A673 (cell line): ENCODE results near the gene CAMTA2. TPM values are rescaled to one million over a fixed set of nuclear protein-coding genes. Genes with fewer than 3 reads are reported as not detected.

ENCODE experiments used
- BruUV-seq: library from RNA; stranded (reverse); fragments of 400-500 nt; replicated peaks from 2 replicates; lab custom pipeline; 2021; lab: Mats Ljungman, UMichigan
- CTCF ChIA-PET: fragments of 300-600 bp; sonication (Branson Sonifier 250); formaldehyde crosslinking; loops from one replicate; lab custom pipeline; 2022; ENCODE audit warnings: antibody characterized with exemption; lab: Charles Lee
- POLR2A ChIA-PET: fragments of 300-600 bp; sonication (Branson Sonifier 250); formaldehyde crosslinking; loops from one replicate; lab custom pipeline; 2022; ENCODE audit warnings: antibody characterized with exemption; ENCODE audit not compliant: low non-redundant PET; lab: Charles Lee
- DNase-seq: peaks from one replicate; pipeline ENCODE4 v3.0.0-alpha.2; 2015; ENCODE audit warnings: low spot score
- H3K27ac ChIP-seq: fragments of 200-600 bp; sonication (generic); 2 replicates; pipeline ENCODE4 v1.5.1; 2016; ENCODE audit warnings: mixed run types, low read depth, mild to moderate bottlenecking, mixed read lengths, antibody characterized with exemption, low read length; ENCODE audit not compliant: poor library complexity, severe bottlenecking
- H3K27me3 ChIP-seq: fragments of 200-600 bp; sonication (generic); replicated peaks from 2 replicates; pipeline ENCODE4 v1.6.1; 2017; ENCODE audit warnings: mixed run types, low read depth, mild to moderate bottlenecking, mixed read lengths, antibody characterized with exemption, low read length; ENCODE audit not compliant: insufficient read depth, poor library complexity
- H3K36me3 ChIP-seq: fragments of 200-600 bp; sonication (generic); 2 replicates; pipeline ENCODE4 v1.6.1; 2016; ENCODE audit warnings: mixed run types, mild to moderate bottlenecking, mixed read lengths, antibody characterized with exemption, low read length; ENCODE audit not compliant: insufficient read depth, poor library complexity, severe bottlenecking
- H3K4me1 ChIP-seq: fragments of 200-600 bp; sonication (generic); 2 replicates; pipeline ENCODE4 v1.6.1; 2017; ENCODE audit warnings: mixed run types, mild to moderate bottlenecking, mixed read lengths, antibody characterized with exemption, low read length; ENCODE audit not compliant: insufficient read depth, poor library complexity, severe bottlenecking
- H3K4me3 ChIP-seq: fragments of 200-600 bp; sonication (generic); 2 replicates; pipeline ENCODE4 v1.5.1; 2016; ENCODE audit warnings: low read depth, mixed run types, mild to moderate bottlenecking, mixed read lengths, low read length; ENCODE audit not compliant: poor library complexity, severe bottlenecking
- H3K9me3 ChIP-seq: fragments of 200-600 bp; sonication (generic); 2 replicates; pipeline ENCODE4 v1.6.1; 2016; ENCODE audit warnings: mixed run types, low read depth, mild to moderate bottlenecking, mixed read lengths, antibody characterized with exemption, low read length; ENCODE audit not compliant: poor library complexity, severe bottlenecking
- CTCF ChIP-seq: fragments of 300-800, 200-600 bp; sonication (generic); conservative IDR thresholded peaks from 2 replicates; pipeline ENCODE4 v1.5.1; 2017; ENCODE audit warnings: low read depth, mild to moderate bottlenecking, antibody characterized with exemption, low read length, moderate library complexity, mixed read lengths
- EZH2 ChIP-seq: fragments of 200-600 bp; sonication (generic); IDR thresholded peaks from 2 replicates; pipeline ENCODE4 v1.6.1; 2017; ENCODE audit warnings: borderline replicate concordance, low read depth, mild to moderate bottlenecking, mixed read lengths, antibody characterized with exemption, low read length; ENCODE audit not compliant: poor library complexity, severe bottlenecking
- intact Hi-C: fragments of 100-400 bp; cut with micrococcal nuclease; formaldehyde crosslinking; loops from one replicate; pipeline ENCODE4 v1.10.0; 2022; ENCODE audit not compliant: unreplicated experiment
- total RNA-seq: library from RNA; stranded (reverse); gene quantifications from 2 replicates; pipeline ENCODE4 v1.2.3, GENCODE V29; 2021

The CAMTA2 gene
- total RNA-seq, 1 experiment from 2014 or later = 16.3 TPM

GRCh38 chr17:4973256-4974114 lies 14.0 kb downstream of the CAMTA2 start:
- Histone ChIP-seq H3K4me1 (peaks cover 9% of the 10 kb centered on the region), H3K9me3 (no peaks in the 10 kb centered on the region), H3K36me3 (peaks cover 2% of the 10 kb centered on the region), H3K27me3 (no peaks in the 10 kb centered on the region), H3K4me3 (no peak overlapping the region), H3K27ac (no peak overlapping the region)
- TF ChIP-seq CTCF = no peak
- TF ChIP-seq EZH2 = no peak
- BruUV-seq = no TSS peak
- ChIA-PET POLR2A (no interaction called here), CTCF (no interaction called here)
- no peak for DNase-seq
- intact Hi-C loops = no loop called here

GRCh38 chr17:4972752-4973151 lies 14.7 kb downstream of the CAMTA2 start:
- Histone ChIP-seq H3K36me3 (no peaks in the 10 kb centered on the region), H3K27me3 (no peaks in the 10 kb centered on the region), H3K4me1 (peaks cover 11% of the 10 kb centered on the region), H3K9me3 (no peaks in the 10 kb centered on the region), H3K27ac (no peak overlapping the region), H3K4me3 (no peak overlapping the region)
- POLR2A ChIA-PET = no interaction called here
- TF ChIP-seq CTCF = no peak
- no peak for TF ChIP-seq EZH2
- no TSS peak for BruUV-seq
- intact Hi-C loops = no loop called here
- DNase-seq = no peak
- CTCF ChIA-PET = no interaction called here

GRCh38 chr17:4972322-4972721 lies 15.2 kb downstream of the CAMTA2 start:
- TF ChIP-seq EZH2 (no peak), CTCF (no peak)
- intact Hi-C loops = no loop called here
- no peaks in the 10 kb centered on the region for H3K36me3 ChIP-seq
- no peak for DNase-seq
- peaks cover 11% of the 10 kb centered on the region for H3K4me1 ChIP-seq
- no peak overlapping the region for H3K4me3 ChIP-seq
- POLR2A ChIA-PET = no interaction called here
- H3K27me3 ChIP-seq = no peaks in the 10 kb centered on the region
- BruUV-seq = no TSS peak
- CTCF ChIA-PET = no interaction called here
- H3K9me3 ChIP-seq = no peaks in the 10 kb centered on the region
- H3K27ac ChIP-seq = no peak overlapping the region
